Urinary bladder (tissue), 4 donors: ENCODE measurements around the gene TAS2R41. TPM values are rescaled to one million over a fixed set of nuclear protein-coding genes. Genes with fewer than 3 reads are reported as not detected.

Source experiments
- DNase-seq: peaks from one replicate; pipeline ENCODE4 v3.0.0-alpha.2; 2015; ENCODE audit errors: extremely low spot score
- H3K27ac ChIP-seq: one replicate; pipeline ENCODE4 v1.5.1; 2013; ENCODE audit warnings: low read depth, mild to moderate bottlenecking, moderate library complexity
- H3K36me3 ChIP-seq: one replicate; pipeline ENCODE4 v1.6.1; 2013; ENCODE audit warnings: mild to moderate bottlenecking, moderate library complexity; ENCODE audit not compliant: insufficient read depth
- H3K4me1 ChIP-seq: one replicate; pipeline ENCODE4 v1.6.1; 2013; ENCODE audit warnings: mild to moderate bottlenecking, moderate library complexity; ENCODE audit not compliant: insufficient read depth
- H3K4me3 ChIP-seq: one replicate; pipeline ENCODE4 v1.5.1; 2013; ENCODE audit warnings: low read depth, low read length
- WGBS: extraction: QIAGEN DNeasy Blood & Tissue Kit; methylation state at CpG from one replicate; pipeline ENCODE4 v1.1.7; 2013; 5-methylcytosine and 5-hydroxymethylcytosine counted together
- polyA plus RNA-seq: library from polyadenylated mRNA; stranded (reverse); fragments of 200-250 nt; gene quantifications from one replicate; pipeline ENCODE4 v1.2.3, GENCODE V29; 2013
- total RNA-seq: library from RNA; depleted of rRNA; stranded (reverse); fragments of >200 nt; gene quantifications from one replicate; pipeline ENCODE4 v1.2.3, GENCODE V29; 2014
- donor health status: healthy with polysubstance abuse.
- donor health status: healthy.

The TAS2R41 gene
- total and polyA plus RNA-seq, 2 donors = not detected

GRCh38 chr7:143492799-143493739 lies 15.4 kb downstream of the TAS2R41 start:
- no peak for DNase-seq
- 85% methylated on average over 6 of the region's 6 CpGs for WGBS
- H3K4me3 ChIP-seq = no peak overlapping the region
- no peak overlapping the region for H3K27ac ChIP-seq
- no peaks in the 10 kb centered on the region for H3K4me1 ChIP-seq
- H3K36me3 ChIP-seq = no peaks in the 10 kb centered on the region

GRCh38 chr7:143493751-143494150 lies 16.1 kb downstream of the TAS2R41 start:
- Histone ChIP-seq H3K27ac (no peak overlapping the region), H3K36me3 (no peaks in the 10 kb centered on the region), H3K4me3 (no peak overlapping the region), H3K4me1 (no peaks in the 10 kb centered on the region)
- no peak for DNase-seq
- WGBS = 93% methylated on average over 1 of the region's 1 CpG

GRCh38 chr7:143494622-143495021 lies 16.9 kb downstream of the TAS2R41 start:
- Histone ChIP-seq H3K4me3 (no peak overlapping the region), H3K36me3 (no peaks in the 10 kb centered on the region), H3K27ac (no peak overlapping the region), H3K4me1 (no peaks in the 10 kb centered on the region)
- no peak for DNase-seq
- 59% methylated on average over 1 of the region's 1 CpG for WGBS

GRCh38 chr7:143495851-143496250 lies 18.2 kb downstream of the TAS2R41 start:
- no peak overlapping the region for H3K4me3 ChIP-seq
- no peaks in the 10 kb centered on the region for H3K4me1 ChIP-seq
- H3K27ac ChIP-seq = no peak overlapping the region
- DNase-seq = no peak
- H3K36me3 ChIP-seq = no peaks in the 10 kb centered on the region

GRCh38 chr7:143496263-143496662 lies 18.6 kb downstream of the TAS2R41 start:
- DNase-seq = no peak
- no peaks in the 10 kb centered on the region for H3K4me1 ChIP-seq
- WGBS = 82% methylated on average over 3 of the region's 3 CpGs
- no peaks in the 10 kb centered on the region for H3K36me3 ChIP-seq
- no peak overlapping the region for H3K4me3 ChIP-seq
- no peak overlapping the region for H3K27ac ChIP-seq

GRCh38 chr7:143497008-143497795 lies 19.5 kb downstream of the TAS2R41 start:
- no peaks in the 10 kb centered on the region for H3K36me3 ChIP-seq
- 80% methylated on average over 4 of the region's 4 CpGs for WGBS
- DNase-seq = no peak
- no peaks in the 10 kb centered on the region for H3K4me1 ChIP-seq
- H3K4me3 ChIP-seq = no peak overlapping the region
- H3K27ac ChIP-seq = no peak overlapping the region

GRCh38 chr7:143499246-143499645 lies 21.6 kb downstream of the TAS2R41 start:
- Histone ChIP-seq H3K27ac (no peak overlapping the region), H3K4me1 (no peaks in the 10 kb centered on the region), H3K4me3 (no peak overlapping the region), H3K36me3 (no peaks in the 10 kb centered on the region)
- WGBS = 25% methylated on average over 2 of the region's 2 CpGs
- DNase-seq = no peak

GRCh38 chr7:143499743-143500348 lies 22.2 kb downstream of the TAS2R41 start:
- Histone ChIP-seq H3K4me3 (no peak overlapping the region), H3K4me1 (no peaks in the 10 kb centered on the region), H3K36me3 (no peaks in the 10 kb centered on the region), H3K27ac (no peak overlapping the region)
- WGBS = 76% methylated on average over 8 of the region's 8 CpGs
- no peak for DNase-seq

GRCh38 chr7:143503261-143503660 lies 25.6 kb downstream of the TAS2R41 start:
- H3K27ac ChIP-seq = no peak overlapping the region
- no peaks in the 10 kb centered on the region for H3K4me1 ChIP-seq
- 70% methylated on average over 2 of the region's 2 CpGs for WGBS

GRCh38 chr7:143504215-143504936 lies 26.7 kb downstream of the TAS2R41 start:
- Histone ChIP-seq H3K27ac (no peak overlapping the region), H3K4me1 (no peaks in the 10 kb centered on the region), H3K36me3 (no peaks in the 10 kb centered on the region), H3K4me3 (no peak overlapping the region)
- 87% methylated on average over 5 of the region's 5 CpGs for WGBS
- no peak for DNase-seq

More at GRCh38 chr7:143503261-143503660, 25.6 kb downstream of the TAS2R41 start:
- DNase-seq = no peak
- no peaks in the 10 kb centered on the region for H3K36me3 ChIP-seq
- no peak overlapping the region for H3K4me3 ChIP-seq

GRCh38 chr7:143504937-143505297 lies 27.2 kb downstream of the TAS2R41 start:
- no peak overlapping the region for H3K4me3 ChIP-seq
- H3K27ac ChIP-seq = no peak overlapping the region
- no peaks in the 10 kb centered on the region for H3K36me3 ChIP-seq
- no peaks in the 10 kb centered on the region for H3K4me1 ChIP-seq
- DNase-seq = no peak

GRCh38 chr7:143505838-143506237 lies 28.2 kb downstream of the TAS2R41 start:
- DNase-seq = no peak
- Histone ChIP-seq H3K36me3 (no peaks in the 10 kb centered on the region), H3K4me3 (no peak overlapping the region), H3K4me1 (no peaks in the 10 kb centered on the region), H3K27ac (no peak overlapping the region)
- WGBS = 64% methylated on average over 2 of the region's 2 CpGs

- H3K27ac ChIP-seq = no peak overlapping the region
- no peak for DNase-seq
- H3K4me3 ChIP-seq = no peak overlapping the region
- WGBS = 72% methylated on average over 3 of the region's 3 CpGs
- no peaks in the 10 kb centered on the region for H3K36me3 ChIP-seq
- H3K4me1 ChIP-seq = no peaks in the 10 kb centered on the region
Observed at GRCh38 chr7:143507094-143507518, 29.4 kb downstream of the TAS2R41 start.
